Epithelial cell of proximal tubule (primary cell): ENCODE measurements around the gene C4orf51. TPM values are rescaled to one million over a fixed set of nuclear protein-coding genes. Genes with fewer than 3 reads are reported as not detected.
A peak's percentile ranks its signal among the peaks of the same experiment; 100 is the strongest.

ENCODE experiments used
- DNase-seq: peaks from one replicate; pipeline ENCODE4 v3.0.0-alpha.2; 2011; ENCODE audit warnings: low read depth
- H3K4me3 ChIP-seq: 2 replicates; pipeline ENCODE4 v1.5.1; 2011; ENCODE audit warnings: low read depth, mild to moderate bottlenecking, low read length
- CTCF ChIP-seq: conservative IDR thresholded peaks from 2 replicates; pipeline ENCODE4 v1.5.1; 2012; ENCODE audit warnings: low read depth, mild to moderate bottlenecking, low read length
- total RNA-seq: library from RNA; depleted of rRNA; stranded (reverse); fragments of >200 nt; gene quantifications from 2 replicates; pipeline ENCODE4 v1.2.3, GENCODE V29; 2015

C4orf51 gene
- total RNA-seq, 1 donor from 2014 or later = not detected

- DNase-seq = no peak
- H3K4me3 ChIP-seq = no peak overlapping the region
- no peak for TF ChIP-seq CTCF
Observed at GRCh38 chr4:145703850-145704497, 24.0 kb downstream of the C4orf51 start.

- H3K4me3 ChIP-seq = no peak overlapping the region
- no peak for TF ChIP-seq CTCF
- DNase-seq = no peak
Observed at GRCh38 chr4:145709336-145709735, 29.4 kb downstream of the C4orf51 start.

GRCh38 chr4:145709843-145710242 lies 29.9 kb downstream of the C4orf51 start:
- TF ChIP-seq CTCF = no peak
- DNase-seq = peak; percentile 60
- H3K4me3 ChIP-seq = no peak overlapping the region

- no peak for TF ChIP-seq CTCF
- DNase-seq = no peak
- H3K4me3 ChIP-seq = no peak overlapping the region
Observed at GRCh38 chr4:145716200-145716599, 36.3 kb downstream of the C4orf51 start.

GRCh38 chr4:145716661-145717200 lies 36.8 kb downstream of the C4orf51 start:
- DNase-seq = no peak
- no peak overlapping the region for H3K4me3 ChIP-seq
- no peak for TF ChIP-seq CTCF

- no peak for TF ChIP-seq CTCF
- no peak for DNase-seq
- H3K4me3 ChIP-seq = no peak overlapping the region
Observed at GRCh38 chr4:145719752-145720624, 40.0 kb downstream of the C4orf51 start.
